GM19397 (cell line): ENCODE data around the gene ZER1.
A peak's percentile ranks its signal among the peaks of the same experiment; 100 is the strongest.
"Not testable (repeated sequence)": the region's sequence is repeated elsewhere in the genome, so short reads cannot be mapped to it uniquely, and the experiment has no call there.

Source experiments
- ATAC-seq: cut with Tn5 transposase; IDR thresholded peaks from one replicate; pipeline ENCODE4 v1.9.1; 2021; ENCODE audit warnings: mild to moderate bottlenecking, moderate library complexity; ENCODE audit not compliant: unreplicated experiment

Gene ZER1

GRCh38 chr9:128696923-128697707 lies 74.6 kb downstream of the ZER1 start:
- no peak for ATAC-seq

- no peak for ATAC-seq
Observed at GRCh38 chr9:128694344-128694743, 77.4 kb downstream of the ZER1 start.

GRCh38 chr9:128693738-128694137 lies 78.0 kb downstream of the ZER1 start:
- not testable (repeated sequence) for ATAC-seq

GRCh38 chr9:128690684-128691034 lies 81.1 kb downstream of the ZER1 start:
- ATAC-seq, result no peak

- ATAC-seq, result no peak
Observed at GRCh38 chr9:128689820-128690683, 81.7 kb downstream of the ZER1 start.

- peak; percentile 26 for ATAC-seq
Observed at GRCh38 chr9:128689293-128689774, 82.4 kb downstream of the ZER1 start.

GRCh38 chr9:128688501-128689292 lies 83.0 kb downstream of the ZER1 start, which contains the start of gene SET:
TSS of gene SET (plus strand) at chr9:128689222. CDS start at chr9:128689583, 361 bp downstream.
- ATAC-seq, result peak; percentile 79

- ATAC-seq, result no peak
Observed at GRCh38 chr9:128687453-128687852, 84.3 kb downstream of the ZER1 start.

GRCh38 chr9:128685636-128686489 lies 85.9 kb downstream of the ZER1 start:
- ATAC-seq, result no peak

GRCh38 chr9:128684325-128685199 lies 87.2 kb downstream of the ZER1 start:
- peak; percentile 28 for ATAC-seq

- ATAC-seq, result no peak
Observed at GRCh38 chr9:128684065-128684324, 87.7 kb downstream of the ZER1 start.

- peak; percentile 38 for ATAC-seq
Observed at GRCh38 chr9:128683340-128684064, 88.2 kb downstream of the ZER1 start.
